ENCODE results near the gene ADAMTSL2. TPM values are rescaled to one million over a fixed set of nuclear protein-coding genes. Genes with fewer than 3 reads are reported as not detected.

The ADAMTSL2 gene
- total RNA-seq = under 1 TPM; 0.09 to 0.17 TPM
- polyA plus RNA-seq = under 1 TPM in 1 of 2 donors, not detected in 1; 0.07 TPM

- Mint-ChIP-seq H3K27ac (no peak within 1 kb of the TSS), H3K4me1 (peaks cover 0 to 9% (median 5%) of the 10 kb centered on the region in 4 donors), H3K36me3 (no peaks in the 10 kb centered on the region), H3K9me3 (no peaks in the 10 kb centered on the region), H3K27me3 (peaks cover 7 to 20% of the 10 kb centered on the region in 2 donors), H3K4me3 (peak within 1 kb of the TSS in 2 of 8 donors; percentile 46 to 52)
- ChIA-PET CTCF (ENCODE audit: partially characterized antibody) (no interaction called here), POLR2A (ENCODE audit: partially characterized antibody) (interaction anchor here (1.4 kb wide), 1 partner anchor 192 kb away, joined by 4 read pairs; no protein-coding TSS in a partner anchor)
- no peaks in the 10 kb centered on the region for H3K27me3 ChIP-seq (ENCODE audit: insufficient read depth, low read length)
- H3K36me3 ChIP-seq (ENCODE audit: insufficient read depth, low read length) = no peaks in the 10 kb centered on the region
- H3K4me1 ChIP-seq (ENCODE audit: insufficient read depth, low read length) = peaks cover 9% of the 10 kb centered on the region
- no peaks in the 10 kb centered on the region for H3K9me3 ChIP-seq (ENCODE audit: control insufficient read depth in 1 of 2, low read length in 2 of 2)
- intact Hi-C loops (cut with micrococcal nuclease) = no loop called here
- no peak within 1 kb of the TSS for H3K27ac ChIP-seq (ENCODE audit: low read depth, low read length)
- peak in 3 of 5 donors; percentile 9 to 50 (median 12) for DNase-seq
- no peak within 1 kb of the TSS for H3K4me3 ChIP-seq (ENCODE audit: low read length in 2 of 2)
These were observed at the start of gene ADAMTSL2 for GRCh38 chr9:133534346-133535291. Gene ADAMTSL2 (plus strand): TSS chr9:133534704. CDS start chr9:133536713, 2,009 bp downstream.

- H3K4me3 ChIP-seq (ENCODE audit: low read length in 2 of 2) = peak overlapping the region in 1 of 2 donors; percentile 6
- H3K36me3 ChIP-seq (ENCODE audit: insufficient read depth, low read length) = no peaks in the 10 kb centered on the region
- intact Hi-C loops (cut with micrococcal nuclease) = loop anchor here (1.0 kb wide), 4 partner anchors 79 to 463 kb away; no protein-coding TSS in a partner anchor
- Mint-ChIP-seq H3K36me3 (no peaks in the 10 kb centered on the region), H3K4me3 (no peak overlapping the region), H3K27ac (no peak overlapping the region), H3K27me3 (peaks cover 7 to 14% of the 10 kb centered on the region in 2 donors), H3K9me3 (peaks cover 0 to 2% (median 0%) of the 10 kb centered on the region in 8 donors), H3K4me1 (peaks cover 0 to 4% (median 0%) of the 10 kb centered on the region in 4 donors)
- ChIA-PET POLR2A (ENCODE audit: partially characterized antibody) (interaction anchor here (1.1 kb wide), 1 partner anchor 300 kb away, joined by 3 read pairs; no protein-coding TSS in a partner anchor), CTCF (ENCODE audit: partially characterized antibody) (interaction anchor here (1.0 to 7.0 kb wide), 8 partner anchors 10 to 305 kb away, joined by 3 to 66 read pairs (median 8); partner anchors contain the start of gene CACFD1)
- no peak for DNase-seq
- no peaks in the 10 kb centered on the region for H3K9me3 ChIP-seq (ENCODE audit: control insufficient read depth in 1 of 2, low read length in 2 of 2)
- no peak overlapping the region for H3K27ac ChIP-seq (ENCODE audit: low read depth, low read length)
- no peaks in the 10 kb centered on the region for H3K27me3 ChIP-seq (ENCODE audit: insufficient read depth, low read length)
- peaks cover 5% of the 10 kb centered on the region for H3K4me1 ChIP-seq (ENCODE audit: insufficient read depth, low read length)
These were observed 48.8 kb upstream of the ADAMTSL2 start for GRCh38 chr9:133485531-133486260.

GRCh38 chr9:133487331-133487725 is 47.2 kb upstream of the ADAMTSL2 start:
- DNase-seq = no peak
- Histone ChIP-seq H3K4me1 (ENCODE audit: insufficient read depth, low read length) (peaks cover 5% of the 10 kb centered on the region), H3K36me3 (ENCODE audit: insufficient read depth, low read length) (no peaks in the 10 kb centered on the region), H3K27ac (ENCODE audit: low read depth, low read length) (no peak overlapping the region), H3K27me3 (ENCODE audit: insufficient read depth, low read length) (no peaks in the 10 kb centered on the region), H3K9me3 (ENCODE audit: control insufficient read depth in 1 of 2, low read length in 2 of 2) (no peaks in the 10 kb centered on the region), H3K4me3 (ENCODE audit: low read length in 2 of 2) (no peak overlapping the region)
- Mint-ChIP-seq H3K27me3 (peaks cover 7 to 14% of the 10 kb centered on the region in 2 donors), H3K4me3 (no peak overlapping the region), H3K36me3 (no peaks in the 10 kb centered on the region), H3K4me1 (peaks cover 0 to 4% (median 0%) of the 10 kb centered on the region in 4 donors), H3K9me3 (peaks cover 0 to 1% (median 0%) of the 10 kb centered on the region in 8 donors), H3K27ac (no peak overlapping the region)
- ChIA-PET CTCF (ENCODE audit: partially characterized antibody) (interaction anchor here (0.7 to 7.0 kb wide), 9 partner anchors 9 to 465 kb away, joined by 3 to 66 read pairs (median 7); no protein-coding TSS in a partner anchor), POLR2A (ENCODE audit: partially characterized antibody) (no interaction called here)
- intact Hi-C loops (cut with micrococcal nuclease) = no loop called here

GRCh38 chr9:133488686-133489252 is 45.7 kb upstream of the ADAMTSL2 start:
- POLR2A ChIA-PET (ENCODE audit: partially characterized antibody) = no interaction called here
- Histone ChIP-seq H3K4me3 (ENCODE audit: low read length in 2 of 2) (no peak overlapping the region), H3K9me3 (ENCODE audit: control insufficient read depth in 1 of 2, low read length in 2 of 2) (no peaks in the 10 kb centered on the region), H3K4me1 (ENCODE audit: insufficient read depth, low read length) (peaks cover 5% of the 10 kb centered on the region), H3K36me3 (ENCODE audit: insufficient read depth, low read length) (no peaks in the 10 kb centered on the region), H3K27me3 (ENCODE audit: insufficient read depth, low read length) (no peaks in the 10 kb centered on the region), H3K27ac (ENCODE audit: low read depth, low read length) (no peak overlapping the region)
- peaks cover 5 to 14% of the 10 kb centered on the region in 2 donors for H3K27me3 Mint-ChIP-seq
- intact Hi-C loops (cut with micrococcal nuclease) = no loop called here
- H3K4me1 Mint-ChIP-seq = peaks cover 0 to 4% (median 0%) of the 10 kb centered on the region in 4 donors
- no peak for DNase-seq
- CTCF ChIA-PET (ENCODE audit: partially characterized antibody) = interaction anchor here (1.3 to 7.0 kb wide), 2 partner anchors 299 to 302 kb away, joined by 3 to 66 read pairs; no protein-coding TSS in a partner anchor
- no peaks in the 10 kb centered on the region for H3K9me3 Mint-ChIP-seq
- no peak overlapping the region for H3K4me3 Mint-ChIP-seq
- H3K27ac Mint-ChIP-seq = no peak overlapping the region
- no peaks in the 10 kb centered on the region for H3K36me3 Mint-ChIP-seq

GRCh38 chr9:133489253-133490190 is 45.0 kb upstream of the ADAMTSL2 start:
- Histone ChIP-seq H3K27ac (ENCODE audit: low read depth, low read length) (no peak overlapping the region), H3K27me3 (ENCODE audit: insufficient read depth, low read length) (no peaks in the 10 kb centered on the region), H3K9me3 (ENCODE audit: control insufficient read depth in 1 of 2, low read length in 2 of 2) (no peaks in the 10 kb centered on the region), H3K36me3 (ENCODE audit: insufficient read depth, low read length) (no peaks in the 10 kb centered on the region), H3K4me3 (ENCODE audit: low read length in 2 of 2) (no peak overlapping the region), H3K4me1 (ENCODE audit: insufficient read depth, low read length) (peaks cover 5% of the 10 kb centered on the region)
- POLR2A ChIA-PET (ENCODE audit: partially characterized antibody) = no interaction called here
- Mint-ChIP-seq H3K4me3 (no peak overlapping the region), H3K9me3 (no peaks in the 10 kb centered on the region), H3K27ac (peak overlapping the region in 1 of 7 donors; percentile 30), H3K36me3 (no peaks in the 10 kb centered on the region), H3K27me3 (peaks cover 5 to 14% of the 10 kb centered on the region in 2 donors), H3K4me1 (peaks cover 0 to 4% (median 0%) of the 10 kb centered on the region in 4 donors)
- CTCF ChIA-PET (ENCODE audit: partially characterized antibody) = interaction anchor here (0.9 to 1.3 kb wide), 2 partner anchors 300 to 303 kb away, joined by 3 to 4 read pairs; no protein-coding TSS in a partner anchor
- intact Hi-C loops (cut with micrococcal nuclease) = no loop called here
- no peak for DNase-seq

GRCh38 chr9:133490201-133490681 is 44.3 kb upstream of the ADAMTSL2 start:
- Histone ChIP-seq H3K4me1 (ENCODE audit: insufficient read depth, low read length) (peaks cover 5% of the 10 kb centered on the region), H3K9me3 (ENCODE audit: control insufficient read depth in 1 of 2, low read length in 2 of 2) (no peaks in the 10 kb centered on the region), H3K4me3 (ENCODE audit: low read length in 2 of 2) (no peak overlapping the region), H3K27me3 (ENCODE audit: insufficient read depth, low read length) (no peaks in the 10 kb centered on the region), H3K27ac (ENCODE audit: low read depth, low read length) (no peak overlapping the region), H3K36me3 (ENCODE audit: insufficient read depth, low read length) (no peaks in the 10 kb centered on the region)
- Mint-ChIP-seq H3K27me3 (peaks cover 5 to 14% of the 10 kb centered on the region in 2 donors), H3K4me1 (peaks cover 0 to 4% (median 0%) of the 10 kb centered on the region in 4 donors), H3K36me3 (no peaks in the 10 kb centered on the region), H3K27ac (no peak overlapping the region), H3K4me3 (no peak overlapping the region), H3K9me3 (no peaks in the 10 kb centered on the region)
- DNase-seq = no peak
- ChIA-PET POLR2A (ENCODE audit: partially characterized antibody) (no interaction called here), CTCF (ENCODE audit: partially characterized antibody) (interaction anchor here (0.9 to 1.3 kb wide), 2 partner anchors 300 to 304 kb away, joined by 3 to 4 read pairs; no protein-coding TSS in a partner anchor)
- intact Hi-C loops (cut with micrococcal nuclease) = no loop called here

Measured in CD4-positive, alpha-beta memory T cell (primary cell).